GM18907 (cell line): ENCODE results near the gene TMEM100.
"Not testable (repeated sequence)": the region's sequence is repeated elsewhere in the genome, so short reads cannot be mapped to it uniquely, and the experiment has no call there.

Source experiments
- ATAC-seq: cut with Tn5 transposase; IDR thresholded peaks from one replicate; pipeline ENCODE4 v1.9.1; 2021; ENCODE audit warnings: mild to moderate bottlenecking, moderate library complexity; ENCODE audit not compliant: unreplicated experiment

The TMEM100 gene

GRCh38 chr17:55690105-55690508 is 32.6 kb downstream of the TMEM100 start:
- ATAC-seq, result no peak

GRCh38 chr17:55689672-55690071 is 33.0 kb downstream of the TMEM100 start:
- ATAC-seq, result no peak

GRCh38 chr17:55688057-55688456 is 34.6 kb downstream of the TMEM100 start:
- no peak for ATAC-seq

- ATAC-seq, result no peak
Measured at GRCh38 chr17:55687037-55687436, 35.6 kb downstream of the TMEM100 start.

- ATAC-seq, result no peak
Measured at GRCh38 chr17:55683550-55684315, 38.9 kb downstream of the TMEM100 start.

GRCh38 chr17:55681342-55681700 is 41.3 kb downstream of the TMEM100 start:
- no peak for ATAC-seq

GRCh38 chr17:55680686-55681341 is 41.9 kb downstream of the TMEM100 start:
- no peak for ATAC-seq

- ATAC-seq, result no peak
Measured at GRCh38 chr17:55677446-55677845, 45.2 kb downstream of the TMEM100 start.

GRCh38 chr17:55676274-55676673 is 46.4 kb downstream of the TMEM100 start:
- no peak for ATAC-seq

- no peak for ATAC-seq
Measured at GRCh38 chr17:55673743-55674506, 48.7 kb downstream of the TMEM100 start.

GRCh38 chr17:55672585-55673501 is 49.8 kb downstream of the TMEM100 start:
- ATAC-seq, result no peak

GRCh38 chr17:55672010-55672409 is 50.7 kb downstream of the TMEM100 start:
- not testable (repeated sequence) for ATAC-seq
